ENCODE results near the gene DUOX2. TPM values are rescaled to one million over a fixed set of nuclear protein-coding genes. Genes with fewer than 3 reads are reported as not detected.

Gene DUOX2
- polyA plus RNA-seq, 1 donor (not counting 4 experiments of a cell fraction or from before 2014, with no cell fraction given) = 0.31 TPM

DNA sequence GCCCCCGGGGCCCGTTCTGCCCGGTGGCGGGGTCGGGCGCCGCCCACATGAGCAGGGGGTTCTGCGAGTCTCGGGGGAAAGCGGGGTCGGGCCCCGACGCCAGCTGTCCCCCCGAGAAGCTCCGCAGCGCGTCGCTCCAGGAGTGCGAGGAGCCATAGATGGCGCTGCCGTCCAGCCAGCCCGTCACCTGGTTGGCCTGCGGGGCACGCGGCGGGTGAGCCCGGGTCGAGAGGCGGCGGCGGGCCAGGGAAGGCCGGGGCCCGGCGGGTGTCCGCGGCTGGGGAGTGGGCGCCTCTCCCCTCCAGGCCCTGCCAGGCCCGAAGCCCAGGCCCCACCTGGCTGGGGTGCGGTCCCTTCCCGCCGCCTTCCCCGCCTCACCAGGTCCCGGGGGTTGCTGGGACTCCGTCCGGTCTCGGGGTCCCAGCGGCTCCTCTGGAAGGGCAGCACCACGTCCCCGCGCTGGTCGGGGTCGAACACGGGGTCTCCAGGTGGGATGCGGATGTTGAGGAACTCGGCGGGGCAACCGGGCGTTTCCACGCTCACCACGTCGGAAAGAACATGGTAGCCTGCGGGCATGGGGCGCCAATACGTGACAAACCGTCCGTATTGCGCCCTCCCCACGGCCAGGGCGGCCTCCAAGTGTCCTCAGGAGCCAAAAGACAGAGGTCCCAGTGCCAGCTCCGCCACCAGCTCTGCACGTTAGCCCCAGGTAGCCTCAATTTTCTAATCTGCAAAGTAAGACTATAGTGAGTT, 2.4 kb downstream of the DUOX2 start:
- H3K4me1 ChIP-seq (ENCODE audit: control insufficient read depth, extremely low read depth, insufficient read depth, low read length) = peaks cover 11% of the 10 kb centered on the region
- no peak for FAIRE-seq
- H3K27ac ChIP-seq (ENCODE audit: control insufficient read depth, insufficient read depth, low read length) = no peak overlapping the region
- H3K4me3 ChIP-seq (ENCODE audit: control insufficient read depth in 2 of 3, extremely low read depth in 1 of 3, insufficient read depth in 2 of 3, low read depth in 1 of 3, low read length in 3 of 3) = no peak overlapping the region
- peaks cover 5% of the 10 kb centered on the region for H4K20me1 ChIP-seq (ENCODE audit: control insufficient read depth, extremely low read depth, insufficient read depth, low read length)
- H3K4me2 ChIP-seq (ENCODE audit: control insufficient read depth, extremely low read depth, insufficient read depth, low read depth, low read length) = no peak overlapping the region
- H3K9me1 ChIP-seq (ENCODE audit: control insufficient read depth, extremely low read depth, insufficient read depth, low read length) = no peaks in the 10 kb centered on the region
- dilution Hi-C loops (cut with MboI; ENCODE audit: extremely low pct_ligation_motif_present, low sequenced_read_pairs) = no loop called here
- H3K27me3 ChIP-seq (ENCODE audit: control insufficient read depth, extremely low read depth, insufficient read depth, low read length) = peaks cover 71% of the 10 kb centered on the region
- no peak overlapping the region for H3K9ac ChIP-seq (ENCODE audit: control insufficient read depth, extremely low read depth, insufficient read depth, low read length)
- TF ChIP-seq, protein P1, sequence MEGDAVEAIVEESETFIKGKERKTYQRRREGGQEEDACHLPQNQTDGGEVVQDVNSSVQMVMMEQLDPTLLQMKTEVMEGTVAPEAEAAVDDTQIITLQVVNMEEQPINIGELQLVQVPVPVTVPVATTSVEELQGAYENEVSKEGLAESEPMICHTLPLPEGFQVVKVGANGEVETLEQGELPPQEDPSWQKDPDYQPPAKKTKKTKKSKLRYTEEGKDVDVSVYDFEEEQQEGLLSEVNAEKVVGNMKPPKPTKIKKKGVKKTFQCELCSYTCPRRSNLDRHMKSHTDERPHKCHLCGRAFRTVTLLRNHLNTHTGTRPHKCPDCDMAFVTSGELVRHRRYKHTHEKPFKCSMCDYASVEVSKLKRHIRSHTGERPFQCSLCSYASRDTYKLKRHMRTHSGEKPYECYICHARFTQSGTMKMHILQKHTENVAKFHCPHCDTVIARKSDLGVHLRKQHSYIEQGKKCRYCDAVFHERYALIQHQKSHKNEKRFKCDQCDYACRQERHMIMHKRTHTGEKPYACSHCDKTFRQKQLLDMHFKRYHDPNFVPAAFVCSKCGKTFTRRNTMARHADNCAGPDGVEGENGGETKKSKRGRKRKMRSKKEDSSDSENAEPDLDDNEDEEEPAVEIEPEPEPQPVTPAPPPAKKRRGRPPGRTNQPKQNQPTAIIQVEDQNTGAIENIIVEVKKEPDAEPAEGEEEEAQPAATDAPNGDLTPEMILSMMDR (optimal IDR thresholded peaks at IDR 0.05 in 1 of 3, IDR thresholded peaks at IDR 0.05 in 1 of 3, conservative IDR thresholded peaks at IDR 0.05 in 1 of 3; ENCODE audit: extremely low read depth in 1 of 3, insufficient read depth in 2 of 3, low read length in 3 of 3) = no peak
- peak; percentile 93 for TF ChIP-seq EZH2 (IDR thresholded peaks at IDR 0.05; ENCODE audit: low read length)
- DNase-seq (ENCODE audit: low read depth, low spot score) = no peak
- no peaks in the 10 kb centered on the region for H3K36me3 ChIP-seq (ENCODE audit: control insufficient read depth in 2 of 2, extremely low read depth in 1 of 2, insufficient read depth in 2 of 2, low read length in 2 of 2)
- H3K79me2 ChIP-seq (ENCODE audit: control insufficient read depth, insufficient read depth, low read length) = no peaks in the 10 kb centered on the region
- no peaks in the 10 kb centered on the region for H3K9me3 ChIP-seq (ENCODE audit: control insufficient read depth, low read depth, low read length)
- no peak overlapping the region for H2AFZ ChIP-seq (ENCODE audit: control insufficient read depth, low read length)

DNA sequence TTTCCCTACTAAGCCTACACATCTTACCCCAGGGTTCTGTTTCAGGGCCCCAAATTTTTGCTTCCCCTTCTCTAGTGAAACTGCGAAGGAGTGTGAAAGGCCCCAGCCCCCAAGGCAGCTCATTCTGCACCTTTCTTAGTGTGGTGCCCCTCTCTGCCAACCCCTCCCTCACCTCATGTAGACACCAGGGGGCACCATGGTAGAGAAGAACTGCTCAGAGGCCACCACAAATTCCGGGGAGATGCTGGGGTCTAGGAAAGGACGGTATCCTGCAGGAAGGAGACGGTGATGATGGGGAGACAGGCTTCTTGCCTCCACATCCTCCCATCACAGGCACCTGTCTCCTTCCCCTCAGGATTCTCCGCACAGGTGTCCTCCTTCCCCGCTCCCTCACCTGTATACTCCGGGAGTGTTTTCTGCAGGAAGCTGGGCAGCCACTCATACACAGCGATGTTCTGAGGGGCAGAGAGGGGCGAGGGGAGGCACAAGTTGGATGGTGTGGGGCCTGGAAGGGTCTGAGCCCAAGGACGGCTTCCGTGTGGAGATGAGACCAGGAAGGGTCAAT, 3.6 kb downstream of the DUOX2 start:
- TF ChIP-seq, protein P1 (optimal IDR thresholded peaks at IDR 0.05 in 1 of 3, IDR thresholded peaks at IDR 0.05 in 1 of 3, conservative IDR thresholded peaks at IDR 0.05 in 1 of 3; ENCODE audit: extremely low read depth in 1 of 3, insufficient read depth in 2 of 3, low read length in 3 of 3) = peak in 1 of 3 experiments; percentile 7
- TF ChIP-seq EZH2 (IDR thresholded peaks at IDR 0.05; ENCODE audit: low read length) = no peak
- no peak overlapping the region for H2AFZ ChIP-seq (ENCODE audit: control insufficient read depth, low read length)
- H3K4me3 ChIP-seq (ENCODE audit: control insufficient read depth in 2 of 3, extremely low read depth in 1 of 3, insufficient read depth in 2 of 3, low read depth in 1 of 3, low read length in 3 of 3) = no peak overlapping the region
- peaks cover 5% of the 10 kb centered on the region for H4K20me1 ChIP-seq (ENCODE audit: control insufficient read depth, extremely low read depth, insufficient read depth, low read length)
- DNase-seq (ENCODE audit: low read depth, low spot score) = no peak
- H3K4me2 ChIP-seq (ENCODE audit: control insufficient read depth, extremely low read depth, insufficient read depth, low read depth, low read length) = no peak overlapping the region
- H3K4me1 ChIP-seq (ENCODE audit: control insufficient read depth, extremely low read depth, insufficient read depth, low read length) = peaks cover 8% of the 10 kb centered on the region
- no peak for FAIRE-seq
- dilution Hi-C loops (cut with MboI; ENCODE audit: extremely low pct_ligation_motif_present, low sequenced_read_pairs) = no loop called here
- H3K36me3 ChIP-seq (ENCODE audit: control insufficient read depth in 2 of 2, extremely low read depth in 1 of 2, insufficient read depth in 2 of 2, low read length in 2 of 2) = no peaks in the 10 kb centered on the region
- no peaks in the 10 kb centered on the region for H3K9me1 ChIP-seq (ENCODE audit: control insufficient read depth, extremely low read depth, insufficient read depth, low read length)
- H3K9me3 ChIP-seq (ENCODE audit: control insufficient read depth, low read depth, low read length) = no peaks in the 10 kb centered on the region
- H3K9ac ChIP-seq (ENCODE audit: control insufficient read depth, extremely low read depth, insufficient read depth, low read length) = no peak overlapping the region
- no peaks in the 10 kb centered on the region for H3K79me2 ChIP-seq (ENCODE audit: control insufficient read depth, insufficient read depth, low read length)
- H3K27ac ChIP-seq (ENCODE audit: control insufficient read depth, insufficient read depth, low read length) = no peak overlapping the region
- H3K27me3 ChIP-seq (ENCODE audit: control insufficient read depth, extremely low read depth, insufficient read depth, low read length) = peaks cover 59% of the 10 kb centered on the region

Measured in keratinocyte (primary cell).